Activated effector memory CD4-positive, alpha-beta T cell treated with Interleukin-2 at 50 U/mL for 16 hours (primary cell): ENCODE measurements around the gene SAXO1.

Experiments used
- DNase-seq: peaks from one replicate; pipeline ENCODE4 v3.0.0-alpha.2; 2020

The SAXO1 gene

DNA sequence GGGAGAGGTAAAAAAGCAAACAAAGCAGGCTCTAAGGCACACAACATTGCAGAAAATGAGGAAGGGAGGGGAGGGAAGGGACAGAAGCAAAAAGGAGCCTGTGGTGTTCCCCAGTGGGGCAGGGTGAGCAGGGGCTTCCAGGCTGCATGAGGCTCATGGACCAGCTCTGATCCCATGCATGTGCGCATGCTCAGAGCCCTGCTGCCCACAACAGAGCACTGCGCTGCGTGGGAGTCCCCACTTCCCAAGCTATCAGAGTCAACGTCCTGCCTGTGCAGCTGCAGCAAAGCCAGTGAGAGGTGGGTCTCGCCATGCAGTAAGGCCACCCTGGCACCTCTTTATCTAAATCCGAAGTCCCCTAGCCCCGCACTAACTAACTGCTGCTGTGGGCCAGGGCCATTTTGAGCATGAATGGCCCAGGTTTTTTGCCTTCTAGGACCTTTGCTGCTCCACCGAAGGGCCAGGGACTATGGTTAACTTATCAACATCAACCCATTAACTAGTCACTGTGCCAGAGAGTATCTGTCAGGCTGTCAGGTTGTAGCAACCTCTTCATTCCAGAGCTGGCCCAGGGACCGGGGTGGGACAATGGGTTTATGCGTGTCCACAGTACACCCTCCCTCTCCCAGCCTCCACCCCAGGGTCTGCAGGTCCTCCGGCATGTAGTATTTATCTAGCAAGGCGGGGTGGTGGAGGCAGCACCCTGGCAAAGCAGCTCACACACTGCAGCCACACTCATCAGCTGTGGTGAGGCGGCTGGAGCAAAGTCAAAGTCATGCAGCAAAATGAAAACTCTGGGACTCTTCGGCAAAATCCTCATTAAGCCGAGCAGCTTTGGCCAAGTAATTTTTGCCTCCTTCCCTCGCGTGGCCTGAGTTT lies 123.6 kb downstream of the SAXO1 start:
- no peak for DNase-seq

DNA sequence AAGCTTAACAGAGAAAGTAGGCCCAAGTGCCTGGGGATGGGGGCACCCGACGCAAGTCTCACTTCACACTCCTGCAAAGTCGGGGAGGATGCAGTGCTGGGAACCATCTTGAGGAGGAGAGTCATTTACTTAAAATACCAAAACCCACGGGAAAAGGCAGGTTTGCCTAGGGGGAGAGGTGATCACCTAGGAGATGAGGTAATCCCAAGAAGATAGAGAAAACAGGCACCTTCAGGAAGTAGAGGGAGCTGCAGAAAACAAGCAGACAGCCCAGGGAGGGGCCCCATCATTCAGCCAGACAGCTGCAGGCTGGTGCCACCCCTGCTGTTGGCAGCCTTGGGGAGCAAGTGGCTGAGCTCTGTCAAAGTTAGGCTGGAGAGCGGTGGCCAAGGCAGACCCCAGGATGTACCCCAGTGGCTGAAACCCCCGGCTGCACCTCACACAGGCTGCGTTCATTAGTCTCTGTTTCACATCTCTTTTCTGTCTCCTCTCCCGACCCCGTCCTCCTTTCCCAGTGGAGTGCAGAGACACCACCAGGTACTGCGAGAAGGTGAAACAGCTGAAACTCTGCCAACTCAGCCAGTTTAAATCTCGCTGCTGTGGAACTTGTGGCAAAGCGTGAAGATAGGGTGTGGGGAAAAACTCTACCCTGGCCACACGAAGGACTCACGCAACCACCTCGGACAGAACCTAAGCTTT lies 124.9 kb downstream of the SAXO1 start:
- no peak for DNase-seq

DNA sequence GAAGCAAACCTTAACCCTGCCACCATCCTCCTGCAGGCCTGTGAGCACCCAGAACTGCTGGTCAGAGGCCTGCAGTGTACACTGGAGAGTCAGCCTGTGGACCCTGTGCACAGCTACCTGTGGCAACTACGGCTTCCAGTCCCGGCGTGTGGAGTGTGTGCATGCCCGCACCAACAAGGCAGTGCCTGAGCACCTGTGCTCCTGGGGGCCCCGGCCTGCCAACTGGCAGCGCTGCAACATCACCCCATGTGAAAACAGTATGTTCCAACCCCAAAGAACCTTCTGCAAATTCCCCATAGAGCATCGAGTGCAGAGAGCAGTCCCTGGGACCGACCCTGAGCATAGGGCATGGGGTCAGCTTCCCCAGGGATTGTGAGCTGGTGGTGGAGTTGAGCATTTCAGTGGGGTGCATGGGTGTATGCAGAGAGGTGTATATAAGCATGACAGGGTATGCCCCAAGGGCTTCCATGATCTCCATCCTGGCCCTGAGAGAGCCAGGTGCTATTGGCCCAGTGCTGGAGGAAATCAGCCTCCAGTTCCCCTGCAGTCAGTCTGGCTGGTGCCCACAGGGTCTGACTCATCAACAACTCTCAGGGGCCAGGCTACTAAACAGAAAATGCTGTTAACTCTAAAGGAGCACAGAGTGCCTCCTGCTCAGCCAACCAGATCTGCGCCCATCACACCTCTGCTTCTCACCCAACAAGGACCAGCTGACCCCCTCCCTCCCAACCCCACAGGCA lies 126.2 kb downstream of the SAXO1 start:
- DNase-seq, result no peak

DNA sequence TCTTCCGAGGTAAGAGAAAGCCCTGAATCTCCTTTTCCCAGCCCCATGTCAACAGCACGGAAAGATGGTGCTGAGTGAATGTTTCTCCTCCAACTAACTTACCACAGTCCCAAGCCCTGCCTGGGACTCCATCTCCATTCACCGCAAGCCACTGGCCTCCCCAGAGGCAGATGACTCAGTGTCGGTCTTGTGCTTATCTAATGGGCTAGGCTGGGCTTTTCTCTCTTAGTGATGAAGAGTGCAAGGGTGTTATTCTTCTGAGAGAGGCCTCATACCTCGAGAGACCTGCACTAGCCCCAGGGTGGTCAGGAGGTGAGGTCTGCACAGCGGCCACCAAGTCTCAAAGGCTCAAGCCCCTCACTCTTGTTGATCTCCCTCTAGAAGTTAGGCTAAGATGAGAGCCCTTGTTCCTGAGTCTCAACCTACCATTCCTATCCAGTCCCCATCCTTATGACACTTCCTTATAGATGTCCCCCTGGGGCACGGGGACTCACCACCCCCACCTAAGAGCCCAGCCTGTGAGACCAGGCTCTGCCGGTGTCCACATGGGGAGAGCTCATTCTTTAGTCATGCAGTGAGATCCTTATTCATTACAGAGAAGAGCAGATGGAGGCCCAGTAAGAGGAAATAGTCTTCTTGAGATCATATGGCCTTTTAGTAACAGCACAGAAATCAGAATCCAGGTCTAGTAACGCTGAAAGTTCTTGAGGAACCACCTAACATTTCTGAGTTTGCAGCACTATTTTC lies 127.0 kb downstream of the SAXO1 start:
- no peak for DNase-seq

DNA sequence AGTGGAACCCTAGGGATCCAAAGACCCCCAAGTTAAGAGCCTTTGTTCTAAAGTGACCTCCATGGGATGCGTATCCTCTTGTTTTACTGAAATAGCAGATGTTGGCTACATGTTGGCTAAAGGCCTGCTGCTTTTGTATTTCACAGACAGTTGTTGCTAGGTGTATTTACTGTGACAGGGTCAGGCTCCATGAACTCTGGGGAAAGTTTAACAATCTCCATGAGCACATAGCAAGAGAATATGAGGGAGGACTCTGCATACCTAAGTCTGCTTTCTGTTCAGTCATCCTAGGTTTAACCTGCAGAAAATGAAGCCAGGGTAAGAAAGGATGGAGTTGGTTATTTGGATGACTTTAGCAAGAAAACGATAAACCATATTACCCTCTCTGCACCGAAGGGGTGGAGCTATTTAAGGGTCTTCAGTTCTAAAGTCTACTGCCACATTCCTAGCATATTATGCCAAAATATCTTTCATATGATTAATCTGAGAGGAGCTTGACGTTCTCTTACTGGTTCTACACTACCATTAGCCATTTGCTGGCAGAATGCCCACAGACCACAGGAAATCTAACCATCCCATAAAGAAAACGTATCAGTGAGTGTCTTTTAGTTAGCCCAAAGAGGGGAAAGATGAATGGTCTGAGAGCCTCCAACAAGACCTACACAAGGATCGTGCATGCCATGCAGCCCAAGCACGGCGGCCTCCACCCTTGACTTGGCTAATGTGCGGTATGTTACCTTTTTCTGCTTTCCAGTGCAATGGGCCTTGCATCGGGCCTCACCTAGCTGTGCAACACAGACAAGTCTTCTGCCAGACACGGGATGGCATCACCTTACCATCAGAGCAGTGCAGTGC lies 127.8 kb downstream of the SAXO1 start:
- no peak for DNase-seq

DNA sequence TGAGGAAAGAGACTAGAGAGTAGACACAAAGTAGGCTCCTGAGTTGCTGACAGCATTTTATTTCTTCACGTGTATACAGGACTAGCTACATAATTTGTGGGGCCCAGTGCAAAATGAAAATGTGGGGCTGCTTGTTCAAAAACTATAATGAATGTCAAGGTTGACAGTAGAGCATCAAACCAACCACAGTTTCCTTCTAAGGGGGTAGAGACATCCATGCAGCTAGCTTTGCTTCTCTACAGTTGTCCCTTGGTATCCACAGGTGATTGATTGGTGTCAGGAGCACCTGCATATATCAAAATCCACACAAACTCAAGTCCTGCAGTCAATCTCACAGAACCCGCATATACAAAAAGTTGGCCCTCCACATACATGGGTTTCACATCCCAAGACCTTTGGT lies 129.6 kb downstream of the SAXO1 start:
- DNase-seq, result no peak

DNA sequence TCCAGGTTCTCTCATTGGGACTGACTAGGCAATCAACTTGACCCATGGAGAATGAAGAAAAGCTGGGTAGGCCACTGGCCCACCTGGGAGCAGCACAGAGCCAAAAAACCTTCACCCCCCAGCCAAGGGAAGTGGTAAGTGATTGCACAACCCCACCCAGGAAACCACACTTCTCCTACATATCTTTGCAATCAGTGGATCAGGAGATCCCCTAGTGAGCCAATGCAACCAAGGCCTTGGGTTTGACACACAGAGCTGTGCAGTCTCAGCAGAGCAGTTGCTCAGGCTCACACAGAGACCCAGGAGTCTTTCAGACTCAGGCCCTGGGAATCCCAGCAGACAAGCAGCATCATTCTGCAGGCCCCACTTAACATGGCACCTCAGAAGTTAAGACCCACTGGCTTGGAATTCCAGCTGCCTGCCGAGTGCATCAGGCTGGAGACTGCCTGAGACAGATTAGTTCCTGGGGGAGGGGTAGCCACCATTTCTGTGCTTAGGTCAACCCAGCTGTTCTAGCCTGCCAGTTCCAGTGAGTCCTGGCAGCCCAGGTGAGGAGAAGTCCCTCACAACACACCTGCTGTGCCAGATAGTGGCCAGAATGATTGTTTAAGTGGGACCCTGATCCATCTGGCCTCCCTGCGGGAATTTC lies 136.4 kb downstream of the SAXO1 start:
- no peak for DNase-seq

DNA sequence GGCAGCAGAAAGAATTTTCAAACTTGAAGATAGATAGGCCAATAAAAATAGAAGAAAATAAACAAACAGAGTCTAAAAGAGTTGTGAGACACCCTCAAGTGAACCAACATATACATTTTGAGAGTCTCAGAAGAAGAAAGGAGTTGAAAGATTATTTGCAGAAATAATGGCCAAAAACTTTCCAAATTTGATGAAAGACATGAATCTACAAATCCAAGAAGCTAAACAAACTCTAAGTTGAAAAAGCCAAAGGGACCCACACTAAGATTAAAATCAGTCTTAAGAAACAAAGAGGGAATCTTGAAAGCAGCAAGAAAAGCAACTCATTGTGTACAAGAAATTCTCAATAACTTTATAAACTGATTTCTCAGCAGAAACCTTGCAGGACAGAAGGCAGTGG lies 137.0 kb downstream of the SAXO1 start:
- DNase-seq, result no peak

DNA sequence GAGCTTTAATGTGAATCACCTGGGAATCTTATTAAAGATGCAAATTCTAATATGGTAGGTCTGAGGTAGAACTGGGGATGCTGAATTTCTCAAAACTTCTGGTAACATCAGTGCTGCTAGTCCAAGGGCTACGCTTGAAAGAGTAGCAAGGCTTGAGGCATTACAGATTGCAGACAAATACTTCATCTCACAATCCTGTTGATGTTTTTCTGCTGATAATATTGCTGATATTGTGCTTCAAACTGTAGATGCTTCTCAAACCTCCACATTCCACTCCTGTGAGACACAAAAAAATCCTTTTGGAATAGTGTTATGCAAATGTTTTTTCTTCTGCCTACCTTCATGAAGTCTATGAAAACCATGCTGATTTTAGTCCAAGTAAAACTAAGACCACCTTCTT lies 139.5 kb downstream of the SAXO1 start:
- no peak for DNase-seq

DNA sequence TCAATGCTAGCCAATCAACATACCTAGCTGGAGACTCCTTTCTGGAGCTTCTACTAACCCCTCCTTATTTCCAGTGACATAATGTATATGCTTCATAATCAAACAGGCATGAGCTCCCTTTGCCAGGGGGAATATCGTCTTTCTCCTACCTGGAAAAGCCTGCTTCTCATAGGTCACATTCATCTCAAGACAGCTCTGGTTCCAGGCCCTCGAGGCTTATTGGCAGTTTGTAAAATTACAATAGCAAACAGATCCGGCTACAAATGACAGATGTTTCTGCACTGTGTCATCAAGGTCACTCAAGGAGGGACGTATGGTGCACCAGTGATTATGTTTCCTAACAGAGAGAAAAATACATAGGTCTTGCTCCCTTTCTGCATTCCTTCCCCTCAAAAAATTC lies 140.0 kb downstream of the SAXO1 start:
- DNase-seq, result no peak

DNA sequence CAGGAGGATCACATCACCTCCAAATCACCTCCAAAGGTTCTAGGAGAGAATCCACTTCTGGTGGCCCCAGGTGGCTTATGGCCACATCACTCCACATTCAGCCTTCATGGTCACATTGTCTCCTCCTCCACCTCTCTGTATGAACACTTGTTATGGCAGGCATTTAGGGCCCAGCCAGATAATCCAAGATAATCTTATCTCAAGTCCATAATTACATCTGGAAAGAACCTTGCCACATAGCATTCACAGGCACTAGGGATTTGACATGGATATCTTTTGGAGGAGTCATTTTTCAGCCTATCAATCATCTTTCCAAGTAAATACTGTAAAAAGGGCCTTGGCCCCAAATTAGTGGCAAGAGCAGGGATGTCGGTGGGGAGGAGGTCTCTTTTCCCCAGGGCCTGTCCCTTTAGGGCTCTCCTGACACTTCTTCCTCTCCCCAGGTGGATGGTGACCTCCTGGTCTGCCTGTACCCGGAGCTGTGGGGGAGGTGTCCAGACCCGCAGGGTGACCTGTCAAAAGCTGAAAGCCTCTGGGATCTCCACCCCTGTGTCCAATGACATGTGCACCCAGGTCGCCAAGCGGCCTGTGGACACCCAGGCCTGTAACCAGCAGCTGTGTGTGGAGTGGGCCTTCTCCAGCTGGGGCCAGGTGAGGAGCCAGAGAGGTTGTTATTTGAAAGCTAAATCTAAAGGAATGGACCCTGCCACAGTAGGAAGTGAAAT lies 140.9 kb downstream of the SAXO1 start:
- DNase-seq, result no peak

DNA sequence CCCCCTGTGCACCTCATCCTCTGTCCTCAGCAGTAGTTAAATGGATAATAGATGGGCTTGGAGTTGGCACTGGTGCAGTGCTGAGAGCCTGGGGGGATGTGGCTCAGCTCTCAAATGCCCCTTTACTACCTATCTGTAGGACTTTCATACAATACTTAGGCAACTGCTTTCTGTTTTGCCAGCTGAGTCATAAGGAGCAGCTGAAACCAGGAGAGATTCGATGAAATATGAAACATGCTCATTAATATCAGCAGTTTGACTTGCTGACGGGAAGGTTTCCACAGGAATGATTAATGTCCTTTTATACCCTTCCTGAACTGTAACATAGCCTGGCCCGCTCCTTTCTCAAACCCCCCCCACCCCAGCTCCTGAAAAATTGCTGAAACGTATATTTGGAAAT lies 142.6 kb downstream of the SAXO1 start:
- DNase-seq, result no peak

DNA sequence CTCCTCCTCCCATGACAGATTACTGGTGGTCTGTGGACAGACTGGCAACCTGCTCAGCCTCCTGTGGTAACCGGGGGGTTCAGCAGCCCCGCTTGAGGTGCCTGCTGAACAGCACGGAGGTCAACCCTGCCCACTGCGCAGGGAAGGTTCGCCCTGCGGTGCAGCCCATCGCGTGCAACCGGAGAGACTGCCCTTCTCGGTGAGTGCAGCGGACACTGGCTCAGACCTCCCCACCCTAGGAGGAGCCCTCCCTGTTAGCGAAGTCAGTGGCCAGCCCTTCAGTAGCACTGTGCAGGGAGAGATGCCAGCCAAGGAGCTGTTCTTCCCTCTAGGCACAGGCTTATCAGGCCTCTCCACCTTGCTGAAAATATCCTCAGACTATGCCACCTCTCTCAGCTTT lies 143.5 kb downstream of the SAXO1 start:
- no peak for DNase-seq

DNA sequence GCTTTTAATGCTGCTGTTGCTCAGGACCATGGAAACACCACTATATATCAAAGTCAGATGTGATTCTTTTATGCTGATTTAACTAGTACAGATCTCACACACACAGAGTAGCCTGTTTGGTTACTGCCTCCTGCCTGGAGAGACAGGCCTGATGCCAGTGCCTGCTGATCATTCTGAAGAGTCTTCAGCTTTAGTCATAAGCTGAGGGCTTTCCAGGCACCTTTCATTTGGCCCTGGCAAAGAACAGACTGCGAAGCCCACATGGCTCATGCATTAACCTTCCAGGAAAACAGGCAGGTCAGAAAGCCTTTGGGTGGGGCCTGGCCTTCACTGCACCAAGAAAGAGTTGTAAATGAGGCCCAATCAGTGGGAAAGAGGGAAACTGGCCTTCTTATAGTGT lies 144.7 kb downstream of the SAXO1 start:
- no peak for DNase-seq

DNA sequence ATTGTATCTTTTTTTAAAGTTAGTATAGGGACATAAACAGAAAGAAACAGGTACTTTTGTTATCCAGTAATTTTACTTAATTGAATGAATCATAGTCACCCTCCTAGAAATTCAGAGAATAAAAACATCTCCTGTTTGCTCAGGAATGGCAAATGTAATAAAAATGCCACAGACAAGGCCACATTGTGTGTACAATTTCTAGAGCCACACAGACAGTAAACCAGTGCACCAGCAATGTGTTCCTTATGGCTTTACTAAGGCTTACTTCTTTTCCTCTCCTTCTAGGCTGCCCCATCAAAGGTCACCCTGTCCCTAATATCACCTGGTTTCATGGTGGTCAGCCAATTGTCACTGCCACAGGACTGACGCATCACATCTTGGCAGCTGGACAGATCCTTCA lies 145.5 kb downstream of the SAXO1 start:
- no peak for DNase-seq

DNA sequence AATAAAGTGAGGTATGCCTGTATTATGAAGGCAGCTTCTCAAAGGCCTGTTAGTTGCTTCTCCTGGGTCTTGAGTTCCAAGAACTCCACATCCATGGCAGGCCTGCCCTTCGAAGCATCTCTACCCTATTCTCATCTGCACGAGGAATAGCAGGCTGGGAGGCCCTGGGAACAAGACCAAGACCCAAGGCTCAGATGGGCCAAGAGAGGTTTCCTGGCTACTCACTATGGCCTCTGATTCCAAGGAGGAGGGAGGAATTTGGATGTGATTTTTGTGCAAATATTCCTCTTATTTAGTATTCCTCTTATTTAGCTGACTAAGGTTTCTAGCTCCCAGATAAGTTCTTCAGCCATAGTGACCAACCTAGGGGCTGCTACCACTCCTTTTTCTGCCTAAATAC lies 151.3 kb downstream of the SAXO1 start:
- DNase-seq, result no peak

DNA sequence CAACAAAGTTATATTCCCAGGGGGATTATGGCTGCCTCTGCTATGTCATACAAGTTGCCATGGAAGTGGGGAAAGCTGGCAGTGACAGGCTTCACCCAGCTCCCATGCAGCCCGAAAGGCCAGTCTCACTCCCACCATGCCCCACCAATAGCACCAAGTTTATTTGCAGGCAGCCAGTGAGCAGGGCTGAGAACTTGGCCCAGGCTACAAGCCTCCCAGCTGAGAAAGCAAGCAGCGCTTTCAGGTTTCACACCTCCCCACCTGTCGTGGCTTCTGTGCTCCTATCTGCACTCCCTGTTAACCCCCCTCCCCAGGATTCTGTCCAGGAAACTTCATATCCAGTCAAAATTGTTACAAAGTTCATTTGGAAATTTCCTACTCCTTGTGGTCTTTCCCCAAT lies 155.0 kb downstream of the SAXO1 start:
- DNase-seq, result no peak
